Uterus (tissue), 2 donors: ENCODE results near the gene PIWIL4.

Source experiments
- CTCF ChIP-seq, 4 experiments: fragments of 200-600 bp in 2 of 4; fragments of 450-650 bp in 2 of 4; sonication (generic) in 2 of 4; IDR thresholded peaks; one replicate each; pipeline ENCODE4 v1.5.1; 2016 to 2019; ENCODE audit warnings: antibody characterized with exemption in 4 of 4, mild to moderate bottlenecking in 2 of 4, moderate library complexity in 1 of 4
- POLR2A ChIP-seq, 2 donors: fragments of 450-650 bp; IDR thresholded peaks; one replicate each; pipeline ENCODE4 v1.6.1; 2016; ENCODE audit warnings: antibody characterized with exemption in 2 of 2, mild to moderate bottlenecking in 1 of 2, moderate library complexity in 1 of 2

- TF ChIP-seq CTCF (IDR thresholded peaks at IDR 0.05) (no peak), POLR2A (IDR thresholded peaks at IDR 0.05) (no peak)
Measured at GRCh38 chr11:94647926-94648325, 80.8 kb downstream of the PIWIL4 start.
